ENCODE data around the gene KPNB1. TPM values are rescaled to one million over a fixed set of nuclear protein-coding genes. Genes with fewer than 3 reads are reported as not detected.

KPNB1 gene
- total RNA-seq, 1 experiment from 2014 or later: 437 TPM

- H3K9ac ChIP-seq (ENCODE audit: low read length): no peak overlapping the region
- ChIA-PET POLR2A (ENCODE audit: unreplicated experiment) (interaction anchor here (0.6 kb wide), 1 partner anchor 64 kb away, joined by 4 read pairs; no protein-coding TSS in a partner anchor), CTCF (interaction anchor here (0.5 kb wide), 1 partner anchor 11 kb away, joined by 3 read pairs; no protein-coding TSS in a partner anchor)
- intact Hi-C loops (cut with micrococcal nuclease): no loop called here
- TF ChIP-seq EZH2 (IDR thresholded peaks at IDR 0.05; ENCODE audit: low read length, unreplicated experiment) (no peak), EZH2phosphoT487 (IDR thresholded peaks at IDR 0.05; ENCODE audit: borderline replicate concordance, low read length) (no peak), CTCF (conservative IDR thresholded peaks at IDR 0.05; ENCODE audit: low read depth, low read length) (no peak)
- H3K9me2 ChIP-seq (replicated peaks; ENCODE audit: low read length): no peaks in the 10 kb centered on the region
- no peak overlapping the region for H3K27ac ChIP-seq (ENCODE audit: low read length)
- H3K4me3 ChIP-seq (ENCODE audit: low read length): no peak overlapping the region
- H3K4me1 ChIP-seq (ENCODE audit: insufficient read depth, low read length): no peaks in the 10 kb centered on the region
- ATAC-seq: no peak
- no TSS peak for BruUV-seq (replicated peaks)
- H3K4me2 ChIP-seq (ENCODE audit: low read length): no peak overlapping the region
- H3K36me3 ChIP-seq (ENCODE audit: low read depth, low read length): no peaks in the 10 kb centered on the region
- no peaks in the 10 kb centered on the region for H3K9me3 ChIP-seq (ENCODE audit: low read length)
- H2AFZ ChIP-seq (ENCODE audit: low read length): no peak overlapping the region
- DNase-seq: no peak
- H3K79me2 ChIP-seq (ENCODE audit: low read length): no peaks in the 10 kb centered on the region
- no peaks in the 10 kb centered on the region for H4K20me1 ChIP-seq (ENCODE audit: low read length)
- no peaks in the 10 kb centered on the region for H3F3A ChIP-seq (ENCODE audit: low read length, unreplicated experiment)
- peaks cover 6% of the 10 kb centered on the region; the same call in 1 of the 2 replicates for H3K27me3 ChIP-seq (ENCODE audit: low read length)
Measured at GRCh38 chr17:47708312-47708863, 58.7 kb downstream of the KPNB1 start.

DNA sequence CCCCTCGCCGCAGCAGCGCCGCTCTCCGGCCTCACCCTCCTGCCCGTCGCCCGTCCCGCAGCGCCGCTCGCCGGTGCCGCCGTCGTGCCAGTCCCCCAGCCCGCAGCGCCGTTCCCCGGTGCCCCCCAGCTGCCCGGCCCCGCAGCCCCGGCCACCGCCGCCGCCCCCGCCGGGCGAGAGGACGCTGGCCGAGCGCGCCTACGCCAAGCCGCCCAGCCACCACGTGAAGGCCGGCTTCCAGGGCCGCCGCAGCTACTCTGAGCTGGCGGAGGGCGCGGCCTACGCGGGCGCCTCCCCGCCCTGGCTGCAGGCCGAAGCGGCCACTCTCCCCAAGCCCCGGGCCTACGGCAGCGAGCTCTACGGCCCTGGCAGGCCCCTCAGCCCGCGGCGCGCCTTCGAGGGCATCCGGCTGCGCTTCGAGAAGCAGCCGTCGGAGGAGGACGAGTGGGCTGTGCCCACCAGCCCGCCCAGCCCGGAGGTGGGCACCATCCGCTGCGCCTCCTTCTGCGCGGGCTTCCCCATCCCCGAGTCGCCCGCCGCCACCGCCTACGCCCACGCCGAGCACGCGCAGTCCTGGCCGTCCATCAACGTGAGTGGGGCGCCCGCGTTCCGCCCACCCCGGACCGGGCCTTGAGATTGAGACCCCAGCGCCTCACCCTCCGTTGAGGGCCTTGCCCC lies 59.3 kb downstream of the KPNB1 start:
- Histone ChIP-seq H3K27me3 (ENCODE audit: low read length) (peaks cover 10% of the 10 kb centered on the region; the same call in 1 of the 2 replicates), H3K36me3 (ENCODE audit: low read depth, low read length) (no peaks in the 10 kb centered on the region), H3K9ac (ENCODE audit: low read length) (no peak overlapping the region), H3K4me2 (ENCODE audit: low read length) (peak overlapping the region; percentile 18; the same call in 1 of the 2 replicates), H3K79me2 (ENCODE audit: low read length) (no peaks in the 10 kb centered on the region), H2AFZ (ENCODE audit: low read length) (no peak overlapping the region), H3K4me3 (ENCODE audit: low read length) (no peak overlapping the region), H3K9me2 (replicated peaks; ENCODE audit: low read length) (no peaks in the 10 kb centered on the region), H3K4me1 (ENCODE audit: insufficient read depth, low read length) (no peaks in the 10 kb centered on the region), H4K20me1 (ENCODE audit: low read length) (no peaks in the 10 kb centered on the region), H3K9me3 (ENCODE audit: low read length) (no peaks in the 10 kb centered on the region), H3K27ac (ENCODE audit: low read length) (no peak overlapping the region), H3F3A (ENCODE audit: low read length, unreplicated experiment) (no peaks in the 10 kb centered on the region)
- POLR2A ChIA-PET (ENCODE audit: unreplicated experiment): no interaction called here
- BruUV-seq (replicated peaks): no TSS peak
- CTCF ChIA-PET: interaction anchor here (0.5 kb wide), 1 partner anchor 11 kb away, joined by 3 read pairs; no protein-coding TSS in a partner anchor
- intact Hi-C loops (cut with micrococcal nuclease): no loop called here
- TF ChIP-seq EZH2 (IDR thresholded peaks at IDR 0.05; ENCODE audit: low read length, unreplicated experiment) (no peak), EZH2phosphoT487 (IDR thresholded peaks at IDR 0.05; ENCODE audit: borderline replicate concordance, low read length) (no peak), CTCF (conservative IDR thresholded peaks at IDR 0.05; ENCODE audit: low read depth, low read length) (no peak)
- peak; percentile 53 for DNase-seq
- peak; percentile 72 for ATAC-seq

GRCh38 chr17:47709594-47709993 lies 59.9 kb downstream of the KPNB1 start:
- H3K9me2 ChIP-seq (replicated peaks; ENCODE audit: low read length): no peaks in the 10 kb centered on the region
- H3F3A ChIP-seq (ENCODE audit: low read length, unreplicated experiment): no peaks in the 10 kb centered on the region
- no peak for ATAC-seq
- CTCF ChIA-PET: no interaction called here
- no peaks in the 10 kb centered on the region for H3K4me1 ChIP-seq (ENCODE audit: insufficient read depth, low read length)
- no peak overlapping the region for H3K9ac ChIP-seq (ENCODE audit: low read length)
- no peak overlapping the region for H2AFZ ChIP-seq (ENCODE audit: low read length)
- intact Hi-C loops (cut with micrococcal nuclease): no loop called here
- H3K4me2 ChIP-seq (ENCODE audit: low read length): no peak overlapping the region
- no peaks in the 10 kb centered on the region for H4K20me1 ChIP-seq (ENCODE audit: low read length)
- no peak overlapping the region for H3K4me3 ChIP-seq (ENCODE audit: low read length)
- DNase-seq: no peak
- POLR2A ChIA-PET (ENCODE audit: unreplicated experiment): no interaction called here
- H3K9me3 ChIP-seq (ENCODE audit: low read length): no peaks in the 10 kb centered on the region
- no TSS peak for BruUV-seq (replicated peaks)
- no peaks in the 10 kb centered on the region for H3K79me2 ChIP-seq (ENCODE audit: low read length)
- no peak overlapping the region for H3K27ac ChIP-seq (ENCODE audit: low read length)
- TF ChIP-seq CTCF (conservative IDR thresholded peaks at IDR 0.05; ENCODE audit: low read depth, low read length) (no peak), EZH2phosphoT487 (IDR thresholded peaks at IDR 0.05; ENCODE audit: borderline replicate concordance, low read length) (no peak), EZH2 (IDR thresholded peaks at IDR 0.05; ENCODE audit: low read length, unreplicated experiment) (no peak)
- H3K36me3 ChIP-seq (ENCODE audit: low read depth, low read length): no peaks in the 10 kb centered on the region
- peaks cover 10% of the 10 kb centered on the region; the same call in 1 of the 2 replicates for H3K27me3 ChIP-seq (ENCODE audit: low read length)

All from PC-3 (cell line).